Activated CD4-positive, CD25-positive, alpha-beta regulatory T cell treated with anti-CD3 and anti-CD28 coated beads, Interleukin-2, amount 50 U/mL, for 24 hours (primary cell): ENCODE results near the gene SLC6A13.
"Not testable (repeated sequence)": the region's sequence is repeated elsewhere in the genome, so short reads cannot be mapped to it uniquely, and the experiment has no call there.

ENCODE experiments used
- ATAC-seq, 2 donors: fragments of 150-1000 bp; cut with Tn5 transposase; one replicate each; pipeline ENCODE4 v1.10.0; 2021; ENCODE audit warnings: mild to moderate bottlenecking in 1 of 2, moderate library complexity in 1 of 2

Gene SLC6A13

GRCh38 chr12:195951-196350 is 66.7 kb downstream of the SLC6A13 start:
- no peak for ATAC-seq

- ATAC-seq, result no peak
Observed at GRCh38 chr12:195156-195555, 67.5 kb downstream of the SLC6A13 start.

- ATAC-seq, result no peak
Observed at GRCh38 chr12:194276-194675, 68.4 kb downstream of the SLC6A13 start.

- no peak for ATAC-seq
Observed at GRCh38 chr12:193261-193660, 69.4 kb downstream of the SLC6A13 start.

GRCh38 chr12:191541-191940 is 71.1 kb downstream of the SLC6A13 start:
- no peak for ATAC-seq

- no peak for ATAC-seq
Observed at GRCh38 chr12:190881-191280, 71.8 kb downstream of the SLC6A13 start.

GRCh38 chr12:189622-189962 is 73.0 kb downstream of the SLC6A13 start:
- no peak for ATAC-seq

GRCh38 chr12:188910-189621 is 73.6 kb downstream of the SLC6A13 start:
- peak; percentile 55 to 59 for ATAC-seq

- not testable (repeated sequence) for ATAC-seq
Observed at GRCh38 chr12:187986-188909, 74.4 kb downstream of the SLC6A13 start.

GRCh38 chr12:186006-186625 is 76.5 kb downstream of the SLC6A13 start:
- no peak for ATAC-seq

GRCh38 chr12:185576-185955 is 77.1 kb downstream of the SLC6A13 start:
- no peak for ATAC-seq

GRCh38 chr12:184811-185575 is 77.6 kb downstream of the SLC6A13 start:
- ATAC-seq, result no peak

GRCh38 chr12:182381-182892 is 80.2 kb downstream of the SLC6A13 start:
- no peak for ATAC-seq

GRCh38 chr12:181921-182320 is 80.7 kb downstream of the SLC6A13 start:
- ATAC-seq, result no peak

GRCh38 chr12:180445-180844 is 82.2 kb downstream of the SLC6A13 start:
- no peak for ATAC-seq

- no peak for ATAC-seq
Observed at GRCh38 chr12:179885-180284, 82.8 kb downstream of the SLC6A13 start.

- ATAC-seq, result no peak
Observed at GRCh38 chr12:179131-179884, 83.3 kb downstream of the SLC6A13 start.

- ATAC-seq, result no peak
Observed at GRCh38 chr12:178829-179109, 83.9 kb downstream of the SLC6A13 start.

- no peak for ATAC-seq
Observed at GRCh38 chr12:177980-178828, 84.4 kb downstream of the SLC6A13 start.

GRCh38 chr12:177336-177979 is 85.2 kb downstream of the SLC6A13 start:
- no peak for ATAC-seq
